Activated CD8-positive, alpha-beta T cell treated with anti-CD3 and anti-CD28 coated beads, Interleukin-2, amount 10 ng/mL, durations not matched to agents 7 days and 5 days (primary cell): ENCODE results near the gene SMIM11. TPM values are rescaled to one million over a fixed set of nuclear protein-coding genes. Genes with fewer than 3 reads are reported as not detected.
"Not testable (repeated sequence)": the region's sequence is repeated elsewhere in the genome, so short reads cannot be mapped to it uniquely, and the experiment has no call there.

Source experiments
- ATAC-seq: fragments of 150-1000 bp; cut with Tn5 transposase; one replicate; pipeline ENCODE4 v1.10.0; 2021; ENCODE audit warnings: moderate library complexity
- CTCF ChIA-PET: fragments of 350-600 bp; sonication (Branson Sonifier 250); formaldehyde crosslinking; loops from one replicate; lab custom pipeline; 2021; ENCODE audit warnings: antibody characterized with exemption; lab: Charles Lee
- POLR2A ChIA-PET: fragments of 350-600 bp; sonication (Branson Sonifier 250); formaldehyde crosslinking; loops from one replicate; lab custom pipeline; 2021; ENCODE audit warnings: antibody characterized with exemption; lab: Charles Lee
- DNase-seq: peaks from one replicate; pipeline ENCODE4 v3.0.0-alpha.2; 2020
- H3K27ac Mint-ChIP-seq: one replicate; pipeline ENCODE4 v1.8.0; 2021; ENCODE audit warnings: mild to moderate bottlenecking, mixed read lengths
- H3K27me3 Mint-ChIP-seq: one replicate; pipeline ENCODE4 v1.8.0; 2021; ENCODE audit warnings: low read depth, mixed read lengths
- H3K36me3 Mint-ChIP-seq: one replicate; pipeline ENCODE4 v1.8.0; 2021; ENCODE audit warnings: low read depth, mixed read lengths
- H3K4me1 Mint-ChIP-seq: one replicate; pipeline ENCODE4 v1.8.0; 2021; ENCODE audit warnings: low read depth, mixed read lengths
- H3K4me3 Mint-ChIP-seq: one replicate; pipeline ENCODE4 v1.8.0; 2021; ENCODE audit warnings: mild to moderate bottlenecking, mixed read lengths
- H3K9me3 Mint-ChIP-seq: one replicate; pipeline ENCODE4 v1.8.0; 2022; ENCODE audit warnings: mixed read lengths; ENCODE audit not compliant: insufficient read depth
- total RNA-seq, 2 experiments: library from RNA; stranded (reverse); gene quantifications; one replicate each; pipeline ENCODE4 v1.2.3, GENCODE V29; 2021

SMIM11 gene
- 1 to 10 TPM; 2.5 to 2.7 TPM for total RNA-seq

GRCh38 chr21:34374940-34375618 lies at the start of gene SMIM11:
Gene SMIM11 (plus strand): TSS chr21:34375507. CDS start chr21:34379505, 3,998 bp downstream.
- H3K27ac Mint-ChIP-seq, H3K27me3 Mint-ChIP-seq, H3K9me3 Mint-ChIP-seq, CTCF ChIA-PET, DNase-seq, H3K4me1 Mint-ChIP-seq, H3K4me3 Mint-ChIP-seq, H3K36me3 Mint-ChIP-seq, POLR2A ChIA-PET: not testable (repeated sequence)
- ATAC-seq = peak; percentile 99

- H3K36me3 Mint-ChIP-seq = no peaks in the 10 kb centered on the region
- DNase-seq (no peak), ATAC-seq (no peak)
- H3K9me3 Mint-ChIP-seq = no peaks in the 10 kb centered on the region
- H3K4me3 Mint-ChIP-seq = no peak overlapping the region
- ChIA-PET CTCF (no interaction called here), POLR2A (interaction anchor here (0.6 kb wide), 1 partner anchor 628 kb away, joined by 3 read pairs; no protein-coding TSS in a partner anchor)
- no peak overlapping the region for H3K27ac Mint-ChIP-seq
- no peaks in the 10 kb centered on the region for H3K4me1 Mint-ChIP-seq
- H3K27me3 Mint-ChIP-seq = peaks cover 10% of the 10 kb centered on the region
Measured at GRCh38 chr21:34330055-34330454, 45.3 kb upstream of the SMIM11 start.

GRCh38 chr21:34331726-34332125 lies 43.6 kb upstream of the SMIM11 start:
- H3K27me3 Mint-ChIP-seq = peaks cover 7% of the 10 kb centered on the region
- ATAC-seq (no peak), DNase-seq (no peak)
- ChIA-PET CTCF (interaction anchor here (1.7 kb wide), 1 partner anchor 18 kb away, joined by 5 read pairs; no protein-coding TSS in a partner anchor), POLR2A (interaction anchor here (0.6 kb wide), 1 partner anchor 685 kb away, joined by 5 read pairs; no protein-coding TSS in a partner anchor)
- H3K36me3 Mint-ChIP-seq = no peaks in the 10 kb centered on the region
- no peaks in the 10 kb centered on the region for H3K4me1 Mint-ChIP-seq
- no peaks in the 10 kb centered on the region for H3K9me3 Mint-ChIP-seq
- no peak overlapping the region for H3K27ac Mint-ChIP-seq
- no peak overlapping the region for H3K4me3 Mint-ChIP-seq

GRCh38 chr21:34332347-34332746 lies 43.0 kb upstream of the SMIM11 start:
- Mint-ChIP-seq H3K36me3 (no peaks in the 10 kb centered on the region), H3K27ac (no peak overlapping the region), H3K27me3 (peaks cover 5% of the 10 kb centered on the region), H3K4me3 (no peak overlapping the region), H3K4me1 (no peaks in the 10 kb centered on the region), H3K9me3 (no peaks in the 10 kb centered on the region)
- ChIA-PET POLR2A (no interaction called here), CTCF (interaction anchor here (1.7 kb wide), 1 partner anchor 17 kb away, joined by 5 read pairs; no protein-coding TSS in a partner anchor)
- no peak for ATAC-seq
- DNase-seq = no peak

- POLR2A ChIA-PET = no interaction called here
- ATAC-seq = no peak
- no peak overlapping the region for H3K27ac Mint-ChIP-seq
- peaks cover 5% of the 10 kb centered on the region for H3K4me1 Mint-ChIP-seq
- CTCF ChIA-PET = interaction anchor here (0.8 to 1.3 kb wide), 2 partner anchors 14 to 15 kb away, joined by 3 to 6 read pairs; no protein-coding TSS in a partner anchor
- no peaks in the 10 kb centered on the region for H3K9me3 Mint-ChIP-seq
- peaks cover 2% of the 10 kb centered on the region for H3K27me3 Mint-ChIP-seq
- no peak for DNase-seq
- no peaks in the 10 kb centered on the region for H3K36me3 Mint-ChIP-seq
- H3K4me3 Mint-ChIP-seq = no peak overlapping the region
Measured at GRCh38 chr21:34333121-34333739, 42.1 kb upstream of the SMIM11 start.

- Mint-ChIP-seq H3K27me3 (peaks cover 2% of the 10 kb centered on the region), H3K4me1 (peaks cover 10% of the 10 kb centered on the region), H3K4me3 (no peak overlapping the region), H3K9me3 (no peaks in the 10 kb centered on the region), H3K36me3 (no peaks in the 10 kb centered on the region), H3K27ac (no peak overlapping the region)
- DNase-seq (no peak), ATAC-seq (no peak)
- CTCF ChIA-PET = interaction anchor here (1.0 kb wide), 2 partner anchors 12 to 411 kb away, joined by 4 to 5 read pairs; no protein-coding TSS in a partner anchor
- POLR2A ChIA-PET = no interaction called here
Measured at GRCh38 chr21:34335316-34335715, 40.0 kb upstream of the SMIM11 start.

- Mint-ChIP-seq H3K9me3 (no peaks in the 10 kb centered on the region), H3K4me1 (peaks cover 13% of the 10 kb centered on the region), H3K27me3 (peaks cover 2% of the 10 kb centered on the region), H3K27ac (no peak overlapping the region), H3K36me3 (no peaks in the 10 kb centered on the region), H3K4me3 (no peak overlapping the region)
- DNase-seq = no peak
- ChIA-PET POLR2A (no interaction called here), CTCF (interaction anchor here (1.0 to 1.4 kb wide), 3 partner anchors 11 to 412 kb away, joined by 4 to 9 read pairs (median 5); no protein-coding TSS in a partner anchor)
- no peak for ATAC-seq
Measured at GRCh38 chr21:34336245-34336644, 39.1 kb upstream of the SMIM11 start.

GRCh38 chr21:34336756-34337391 lies 38.4 kb upstream of the SMIM11 start:
- no peaks in the 10 kb centered on the region for H3K36me3 Mint-ChIP-seq
- no peak for ATAC-seq
- DNase-seq = no peak
- H3K4me3 Mint-ChIP-seq = no peak overlapping the region
- H3K9me3 Mint-ChIP-seq = no peaks in the 10 kb centered on the region
- peaks cover 13% of the 10 kb centered on the region for H3K4me1 Mint-ChIP-seq
- ChIA-PET POLR2A (no interaction called here), CTCF (interaction anchor here (1.4 kb wide), 1 partner anchor 11 kb away, joined by 9 read pairs; no protein-coding TSS in a partner anchor)
- H3K27ac Mint-ChIP-seq = no peak overlapping the region
- H3K27me3 Mint-ChIP-seq = peaks cover 2% of the 10 kb centered on the region

GRCh38 chr21:34337741-34338140 lies 37.6 kb upstream of the SMIM11 start:
- Mint-ChIP-seq H3K27me3 (peaks cover 4% of the 10 kb centered on the region), H3K27ac (no peak overlapping the region), H3K4me3 (no peak overlapping the region), H3K4me1 (peaks cover 13% of the 10 kb centered on the region), H3K36me3 (no peaks in the 10 kb centered on the region), H3K9me3 (no peaks in the 10 kb centered on the region)
- ATAC-seq (no peak), DNase-seq (no peak)
- ChIA-PET CTCF (interaction anchor here (1.4 kb wide), 1 partner anchor 10 kb away, joined by 9 read pairs; no protein-coding TSS in a partner anchor), POLR2A (interaction anchor here (0.5 kb wide), 1 partner anchor 270 kb away, joined by 3 read pairs; no protein-coding TSS in a partner anchor)

GRCh38 chr21:34338226-34338625 lies 37.1 kb upstream of the SMIM11 start:
- POLR2A ChIA-PET = interaction anchor here (0.5 kb wide), 1 partner anchor 269 kb away, joined by 3 read pairs; no protein-coding TSS in a partner anchor
- H3K27ac Mint-ChIP-seq = no peak overlapping the region
- H3K9me3 Mint-ChIP-seq = no peaks in the 10 kb centered on the region
- peaks cover 13% of the 10 kb centered on the region for H3K4me1 Mint-ChIP-seq
- H3K27me3 Mint-ChIP-seq = peaks cover 4% of the 10 kb centered on the region
- CTCF ChIA-PET = no interaction called here
- no peak for ATAC-seq
- no peaks in the 10 kb centered on the region for H3K36me3 Mint-ChIP-seq
- DNase-seq = no peak
- H3K4me3 Mint-ChIP-seq = no peak overlapping the region

GRCh38 chr21:34340061-34340460 lies 35.2 kb upstream of the SMIM11 start:
- ChIA-PET POLR2A (no interaction called here), CTCF (interaction anchor here (0.7 to 1.8 kb wide), 4 partner anchors 8 to 416 kb away, joined by 3 to 5 read pairs (median 4); no protein-coding TSS in a partner anchor)
- H3K27ac Mint-ChIP-seq = no peak overlapping the region
- H3K9me3 Mint-ChIP-seq = no peaks in the 10 kb centered on the region
- ATAC-seq = no peak
- H3K36me3 Mint-ChIP-seq = no peaks in the 10 kb centered on the region
- H3K4me1 Mint-ChIP-seq = peaks cover 13% of the 10 kb centered on the region
- DNase-seq = no peak
- peaks cover 4% of the 10 kb centered on the region for H3K27me3 Mint-ChIP-seq
- H3K4me3 Mint-ChIP-seq = no peak overlapping the region
